MG63 (cell line): Measurements from ENCODE around the gene DGCR8. TPM values are rescaled to one million over a fixed set of nuclear protein-coding genes. Genes with fewer than 3 reads are reported as not detected.
A peak's percentile ranks its signal among the peaks of the same experiment; 100 is the strongest.
"Not testable (repeated sequence)": the region's sequence is repeated elsewhere in the genome, so short reads cannot be mapped to it uniquely, and the experiment has no call there.

Source experiments
- DNase-seq: peaks from one replicate; pipeline ENCODE4 v3.0.0-alpha.2; 2020
- H3K27me3 ChIP-seq: fragments of 250-450 bp; sonication (Bioruptor Pico); 2 replicates; pipeline ENCODE4 v1.5.1; 2020; ENCODE audit warnings: mild to moderate bottlenecking, moderate library complexity
- H3K36me3 ChIP-seq: fragments of 250-450 bp; sonication (Bioruptor Pico); 2 replicates; pipeline ENCODE4 v1.5.1; 2020; ENCODE audit warnings: mild to moderate bottlenecking, moderate library complexity
- H3K4me3 ChIP-seq: fragments of 250-450 bp; sonication (Bioruptor Pico); 2 replicates; pipeline ENCODE4 v1.5.1; 2020; ENCODE audit warnings: mild to moderate bottlenecking, moderate library complexity
- H3K9me3 ChIP-seq: fragments of 250-450 bp; sonication (Bioruptor Pico); 2 replicates; pipeline ENCODE4 v1.5.1; 2020; ENCODE audit warnings: mild to moderate bottlenecking, moderate library complexity
- total RNA-seq: library from RNA; depleted of rRNA; stranded (reverse); fragments of >200 nt; shearing (Covaris generic); gene quantifications from 2 replicates; pipeline ENCODE4 v1.2.3, GENCODE V29; 2014; ENCODE audit warnings: low replicate concordance

DGCR8 gene
- total RNA-seq, 1 experiment from 2014 or later = 31.0 TPM

- Histone ChIP-seq H3K4me3 (no peak overlapping the region), H3K27me3 (no peaks in the 10 kb centered on the region), H3K9me3 (no peaks in the 10 kb centered on the region), H3K36me3 (peaks cover 11% of the 10 kb centered on the region; the same call in 1 of the 2 replicates)
- no peak for DNase-seq
Observed at GRCh38 chr22:20062043-20062765, 17.8 kb upstream of the DGCR8 start.

DNA sequence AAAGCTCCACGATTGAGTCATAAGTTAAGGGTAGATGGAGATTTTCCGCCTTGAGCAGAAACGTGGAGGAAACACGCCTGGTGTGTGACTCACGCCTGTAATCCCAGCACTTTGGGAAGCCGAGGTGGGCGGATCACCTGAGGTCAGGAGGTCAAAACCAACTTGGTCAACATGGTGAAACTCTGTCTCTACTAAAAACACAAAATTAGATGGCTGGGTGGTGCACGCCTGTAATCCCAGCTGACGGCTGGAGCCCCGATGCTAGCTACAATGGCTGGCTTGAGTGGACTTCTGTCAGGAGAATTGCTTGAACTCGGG, 17.3 kb upstream of the DGCR8 start:
- DNase-seq = peak; percentile 44
- Histone ChIP-seq H3K36me3 (peaks cover 11% of the 10 kb centered on the region; the same call in 1 of the 2 replicates), H3K9me3 (no peaks in the 10 kb centered on the region), H3K27me3 (no peaks in the 10 kb centered on the region), H3K4me3 (no peak overlapping the region)

GRCh38 chr22:20063271-20064139, 16.5 kb upstream of the DGCR8 start:
- DNase-seq = no peak
- Histone ChIP-seq H3K36me3 (peaks cover 11% of the 10 kb centered on the region; the same call in 1 of the 2 replicates), H3K9me3 (no peaks in the 10 kb centered on the region), H3K27me3 (no peaks in the 10 kb centered on the region), H3K4me3 (no peak overlapping the region)

DNA sequence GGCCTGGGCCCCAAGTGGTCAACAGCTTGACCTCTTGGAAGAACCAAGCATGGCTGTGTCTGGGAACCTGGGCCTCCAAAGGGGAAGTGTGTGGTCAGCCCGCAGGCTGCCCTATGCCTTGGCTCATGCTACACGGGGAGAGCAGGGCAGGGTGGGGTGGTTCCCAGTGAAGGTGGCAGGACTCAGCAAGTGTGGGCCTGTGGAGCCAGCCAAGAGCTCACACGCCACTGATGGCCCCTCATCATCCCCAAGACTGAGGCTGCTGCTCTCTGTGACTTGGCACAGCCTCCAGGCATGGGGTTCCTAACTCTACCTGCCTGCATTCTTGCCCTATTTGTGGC, 15.9 kb upstream of the DGCR8 start:
- Histone ChIP-seq H3K36me3 (peaks cover 11% of the 10 kb centered on the region; the same call in 1 of the 2 replicates), H3K27me3 (no peaks in the 10 kb centered on the region), H3K9me3 (no peaks in the 10 kb centered on the region), H3K4me3 (no peak overlapping the region)
- no peak for DNase-seq

DNA sequence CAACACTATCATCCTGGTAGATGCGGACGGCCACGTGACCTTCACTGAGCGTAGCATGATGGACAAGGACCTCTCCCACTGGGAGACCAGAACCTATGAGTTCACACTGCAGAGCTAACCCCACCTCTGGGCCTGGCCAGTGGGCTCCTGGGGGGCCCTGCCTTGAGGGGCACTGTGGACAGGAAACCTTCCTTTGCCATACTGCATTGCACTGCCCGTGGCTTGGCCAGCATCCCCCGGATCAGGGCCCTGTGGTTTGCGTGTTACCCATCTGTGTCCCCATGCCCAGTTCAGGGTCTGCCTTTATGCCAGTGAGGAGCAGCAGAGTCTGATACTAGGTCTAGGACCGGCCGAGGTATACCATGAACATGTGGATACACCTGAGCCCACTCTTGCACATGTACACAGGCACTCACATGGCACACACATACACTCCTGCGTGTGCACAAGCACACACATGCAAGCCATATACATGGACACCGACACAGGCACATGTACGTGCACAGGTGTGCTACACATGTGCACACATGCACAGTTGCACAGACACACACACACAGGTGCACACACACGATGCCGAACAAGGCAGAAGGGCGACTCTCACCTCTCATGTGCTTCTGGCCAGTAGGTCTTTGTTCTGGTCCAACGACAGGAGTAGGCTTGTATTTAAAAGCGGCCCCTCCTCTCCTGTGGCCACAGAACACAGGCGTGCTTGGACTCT, 15.3 kb upstream of the DGCR8 start:
- H3K9me3 ChIP-seq = no peaks in the 10 kb centered on the region
- DNase-seq = no peak
- H3K4me3 ChIP-seq = no peak overlapping the region
- H3K36me3 ChIP-seq = peaks cover 11% of the 10 kb centered on the region; the same call in 1 of the 2 replicates
- no peaks in the 10 kb centered on the region for H3K27me3 ChIP-seq

DNA sequence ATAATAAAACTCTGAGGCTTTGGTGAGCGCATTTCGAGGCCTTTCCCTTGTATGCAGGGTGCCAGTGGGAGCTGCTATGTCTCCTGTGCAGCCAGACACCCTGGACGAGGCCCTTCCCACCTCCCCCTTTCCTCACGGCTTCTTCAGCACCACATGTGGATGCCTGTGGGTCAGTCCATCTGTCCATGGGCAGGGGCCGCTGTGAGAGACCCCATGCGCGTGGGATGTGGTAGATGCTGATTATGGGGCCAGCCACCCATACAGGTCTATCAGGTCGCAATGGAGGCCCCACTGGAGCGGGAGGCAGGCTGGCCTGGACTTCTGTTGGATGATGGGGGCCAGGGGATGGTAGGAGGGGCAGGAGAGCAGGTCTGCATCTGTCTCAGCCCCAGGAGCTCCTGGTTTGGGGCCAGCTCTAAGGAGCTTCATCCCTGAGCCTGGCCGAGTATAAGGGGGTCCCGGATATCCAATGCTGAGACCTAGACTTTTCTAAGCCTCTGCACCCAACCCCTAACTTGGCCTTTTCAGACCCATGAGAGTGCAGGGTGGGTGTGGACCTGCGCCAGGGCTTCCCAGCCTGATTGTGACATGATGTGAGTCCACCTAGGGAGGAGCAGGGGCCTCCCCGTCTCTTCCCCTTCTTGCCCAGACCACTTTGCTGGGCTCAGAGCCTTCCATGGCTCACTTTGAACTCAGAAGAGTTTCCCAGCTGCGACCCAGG, 14.0 kb upstream of the DGCR8 start:
- Histone ChIP-seq H3K4me3 (no peak overlapping the region), H3K27me3 (no peaks in the 10 kb centered on the region), H3K36me3 (peaks cover 11% of the 10 kb centered on the region; the same call in 1 of the 2 replicates), H3K9me3 (no peaks in the 10 kb centered on the region)
- no peak for DNase-seq

GRCh38 chr22:20066617-20067383, 13.2 kb upstream of the DGCR8 start:
- DNase-seq = no peak
- H3K9me3 ChIP-seq = no peaks in the 10 kb centered on the region
- peaks cover 5% of the 10 kb centered on the region; the same call in 1 of the 2 replicates for H3K36me3 ChIP-seq
- H3K4me3 ChIP-seq = no peak overlapping the region
- no peaks in the 10 kb centered on the region for H3K27me3 ChIP-seq

GRCh38 chr22:20067384-20067682, 12.7 kb upstream of the DGCR8 start:
- H3K9me3 ChIP-seq, H3K36me3 ChIP-seq, H3K4me3 ChIP-seq, DNase-seq, H3K27me3 ChIP-seq: not testable (repeated sequence)

- no peak for DNase-seq
- Histone ChIP-seq H3K4me3 (no peak overlapping the region), H3K27me3 (no peaks in the 10 kb centered on the region), H3K36me3 (no peaks in the 10 kb centered on the region), H3K9me3 (no peaks in the 10 kb centered on the region)
Observed at GRCh38 chr22:20068640-20069039, 11.4 kb upstream of the DGCR8 start.

DNA sequence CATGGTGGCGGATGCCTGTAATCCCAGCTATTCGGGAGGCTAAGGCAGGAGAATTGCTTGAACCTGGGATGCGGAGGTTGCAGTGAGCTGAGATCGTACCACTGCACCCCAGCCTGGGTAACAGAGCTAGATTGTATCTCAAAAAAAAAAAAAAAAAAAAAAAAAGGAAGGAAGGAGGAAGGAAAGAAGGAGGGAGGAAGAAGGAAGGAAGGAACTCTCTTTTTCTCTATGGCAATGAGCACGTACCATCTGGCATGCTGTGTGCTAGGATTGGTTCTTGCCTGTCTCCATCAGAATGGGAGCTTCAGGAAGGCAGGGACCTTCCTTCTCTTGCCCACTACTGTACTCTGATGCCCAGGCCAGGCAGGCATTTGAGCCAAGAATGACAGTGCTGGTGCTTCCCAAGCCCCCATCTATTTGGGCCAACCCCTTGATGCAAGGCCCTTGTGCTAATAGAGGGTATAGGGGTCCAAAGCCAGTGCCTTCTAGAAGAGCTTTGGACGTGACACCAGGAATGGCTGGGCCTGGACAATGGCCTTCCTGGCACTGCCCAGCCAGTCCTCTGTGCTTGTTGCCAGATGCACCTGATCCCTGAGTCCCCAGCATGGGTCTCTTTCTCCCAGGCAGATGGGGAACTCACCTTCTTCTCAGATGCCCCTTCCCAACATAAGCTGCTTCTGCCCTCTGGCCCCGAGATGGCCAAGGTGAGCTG, 10.6 kb upstream of the DGCR8 start:
- DNase-seq = no peak
- Histone ChIP-seq H3K36me3 (no peaks in the 10 kb centered on the region), H3K4me3 (no peak overlapping the region), H3K27me3 (no peaks in the 10 kb centered on the region), H3K9me3 (no peaks in the 10 kb centered on the region)

GRCh38 chr22:20071524-20071972, 8.5 kb upstream of the DGCR8 start:
- H3K4me3 ChIP-seq = no peak overlapping the region

GRCh38 chr22:20076627-20077172, 3.3 kb upstream of the DGCR8 start:
- Histone ChIP-seq H3K27me3 (no peaks in the 10 kb centered on the region), H3K4me3 (no peak overlapping the region)
- no peak for DNase-seq

More at GRCh38 chr22:20071524-20071972, 8.5 kb upstream of the DGCR8 start:
- no peak for DNase-seq
- no peaks in the 10 kb centered on the region for H3K27me3 ChIP-seq
- no peaks in the 10 kb centered on the region for H3K9me3 ChIP-seq
- no peaks in the 10 kb centered on the region for H3K36me3 ChIP-seq

DNA sequence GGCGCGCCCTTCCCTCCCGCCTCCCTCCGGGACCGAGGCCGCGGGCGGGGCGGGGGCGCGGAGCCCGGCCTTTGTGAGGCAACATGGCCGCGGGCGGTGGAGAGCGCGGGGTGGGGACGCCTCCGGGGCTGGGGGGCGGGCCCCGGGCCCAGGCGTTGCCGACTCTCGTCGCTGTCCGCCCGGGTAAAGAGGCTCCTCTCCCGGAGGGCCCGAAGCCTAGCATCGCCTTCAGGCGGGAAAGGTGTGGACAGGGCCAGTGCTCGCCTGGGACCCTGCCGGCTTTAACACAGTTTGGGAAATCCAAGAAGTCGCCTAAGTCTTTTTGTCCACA, 369 bp downstream of the DGCR8 start:
- Histone ChIP-seq H3K9me3 (no peaks in the 10 kb centered on the region), H3K4me3 (peak overlapping the region; percentile 95), H3K27me3 (no peaks in the 10 kb centered on the region), H3K36me3 (peaks cover 25% of the 10 kb centered on the region)
- DNase-seq = peak; percentile 73

More at GRCh38 chr22:20076627-20077172, 3.3 kb upstream of the DGCR8 start:
- Histone ChIP-seq H3K9me3 (no peaks in the 10 kb centered on the region), H3K36me3 (peaks cover 2% of the 10 kb centered on the region)

DNA sequence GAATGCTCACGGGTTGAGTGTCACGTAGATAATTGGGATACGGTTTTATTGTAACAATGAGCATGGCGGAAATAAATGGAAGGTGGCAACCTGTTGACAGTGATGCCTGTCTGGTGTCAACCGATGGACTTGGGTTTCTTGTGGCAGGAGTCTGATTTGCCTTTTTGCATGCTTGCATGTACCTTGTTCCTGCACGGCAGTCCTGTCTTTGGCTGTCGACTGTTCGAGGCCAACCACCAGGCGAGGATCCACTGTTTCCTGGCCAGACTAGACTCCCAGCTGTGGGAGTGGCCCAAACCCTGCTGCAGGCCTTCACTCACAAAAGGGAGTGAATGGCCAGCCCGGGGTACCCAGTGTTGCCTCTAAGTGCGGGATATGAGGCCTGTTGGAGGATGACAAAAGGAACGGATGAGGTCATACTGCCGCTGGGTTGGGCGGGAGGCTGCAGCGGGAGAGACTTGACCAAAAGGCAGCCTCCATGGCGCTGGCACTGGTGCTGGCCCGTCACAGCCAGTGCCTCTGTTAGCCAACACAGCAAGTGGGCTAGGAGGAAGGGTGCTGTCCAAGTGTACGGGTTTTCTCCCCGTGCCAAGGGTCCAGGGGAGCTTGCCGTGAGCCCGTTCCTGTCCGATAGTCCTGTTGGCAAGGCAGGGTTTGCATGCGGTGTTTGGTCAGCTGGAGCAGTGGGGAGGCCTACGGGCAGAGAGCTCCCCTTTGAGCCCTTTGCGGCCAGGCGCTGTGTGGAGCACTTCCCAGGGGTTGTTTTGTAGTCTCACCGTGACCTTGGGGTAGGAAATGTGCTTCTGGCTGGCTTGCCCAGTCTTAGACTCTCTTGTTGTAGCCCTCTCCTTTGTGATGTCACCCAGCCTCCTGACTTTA, 974 bp downstream of the DGCR8 start:
- peak; percentile 71 for DNase-seq
- Histone ChIP-seq H3K27me3 (no peaks in the 10 kb centered on the region), H3K9me3 (no peaks in the 10 kb centered on the region), H3K36me3 (peaks cover 31% of the 10 kb centered on the region), H3K4me3 (peak overlapping the region; percentile 95)
